HG02588 (cell line): ENCODE data around the gene CLIP2.
A peak's percentile ranks its signal among the peaks of the same experiment; 100 is the strongest.

Experiments
- ATAC-seq: cut with Tn5 transposase; IDR thresholded peaks from one replicate; pipeline ENCODE4 v1.9.1; 2021; ENCODE audit warnings: mild to moderate bottlenecking, moderate library complexity; ENCODE audit not compliant: unreplicated experiment

Gene CLIP2

GRCh38 chr7:74269757-74270277 is 19.4 kb upstream of the CLIP2 start:
- no peak for ATAC-seq

- ATAC-seq = no peak
Measured at GRCh38 chr7:74271742-74272141, 17.5 kb upstream of the CLIP2 start.

DNA sequence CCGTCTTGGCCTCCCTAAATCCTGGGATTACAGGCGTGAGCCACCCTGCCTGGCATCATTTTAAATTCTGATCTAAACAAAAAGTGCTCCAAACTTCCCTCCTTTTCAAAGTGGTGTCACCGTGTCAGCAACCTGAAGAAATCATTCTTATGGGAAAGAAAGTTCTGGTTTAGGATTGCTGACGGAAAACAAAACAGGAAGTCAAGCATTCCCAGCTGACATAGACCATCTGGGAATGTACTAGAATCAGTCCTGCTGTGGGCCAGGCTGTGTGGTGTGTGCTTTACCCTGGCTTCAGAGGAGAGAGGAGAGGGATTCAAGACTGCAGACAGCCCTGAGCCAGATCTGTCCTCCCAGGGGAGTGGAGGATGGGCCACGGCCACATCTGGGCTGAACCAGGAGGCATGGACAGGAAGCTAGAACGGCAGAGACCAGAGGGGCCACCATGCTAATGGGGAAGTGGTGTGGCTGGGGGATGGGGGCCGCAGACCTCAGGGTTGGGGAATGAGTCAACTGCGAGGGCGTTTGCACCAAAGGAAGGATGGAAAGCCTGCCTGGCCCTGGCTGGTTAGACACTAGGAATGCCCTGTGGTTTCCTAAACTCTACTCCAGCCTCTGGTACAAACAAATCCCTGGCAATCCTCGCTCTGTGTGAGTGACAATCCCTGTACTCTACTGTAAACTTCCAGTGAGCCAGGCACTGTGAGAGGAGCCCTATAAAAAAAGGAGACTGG is 16.7 kb upstream of the CLIP2 start:
- peak; percentile 73 for ATAC-seq

GRCh38 chr7:74275401-74275881 is 13.8 kb upstream of the CLIP2 start:
- no peak for ATAC-seq

DNA sequence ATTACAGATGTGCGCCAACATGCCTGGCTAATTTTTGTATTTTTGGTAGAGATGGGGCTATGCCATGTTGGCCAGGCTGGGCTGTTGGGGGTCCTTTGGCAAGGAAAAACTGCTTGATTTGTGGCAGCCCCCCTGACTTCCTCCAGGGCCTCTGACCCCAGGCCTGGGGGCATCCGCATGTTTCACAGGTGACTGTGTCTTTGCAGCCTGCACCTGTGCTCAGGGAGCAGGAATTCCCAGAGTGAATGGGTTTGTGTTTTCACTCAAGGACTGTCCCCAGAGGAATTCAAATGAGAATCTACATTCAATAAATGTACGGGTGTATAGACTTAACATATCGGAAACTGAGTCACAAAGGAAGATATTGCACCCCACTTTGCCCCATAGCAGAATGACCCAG is 11.6 kb upstream of the CLIP2 start:
- ATAC-seq = no peak

- ATAC-seq = no peak
Measured at GRCh38 chr7:74280985-74281384, 8.2 kb upstream of the CLIP2 start.

GRCh38 chr7:74282748-74283459 is 6.3 kb upstream of the CLIP2 start:
- no peak for ATAC-seq

- no peak for ATAC-seq
Measured at GRCh38 chr7:74283858-74284447, 5.3 kb upstream of the CLIP2 start.

GRCh38 chr7:74284781-74285259 is 4.4 kb upstream of the CLIP2 start:
- peak; percentile 32 for ATAC-seq

DNA sequence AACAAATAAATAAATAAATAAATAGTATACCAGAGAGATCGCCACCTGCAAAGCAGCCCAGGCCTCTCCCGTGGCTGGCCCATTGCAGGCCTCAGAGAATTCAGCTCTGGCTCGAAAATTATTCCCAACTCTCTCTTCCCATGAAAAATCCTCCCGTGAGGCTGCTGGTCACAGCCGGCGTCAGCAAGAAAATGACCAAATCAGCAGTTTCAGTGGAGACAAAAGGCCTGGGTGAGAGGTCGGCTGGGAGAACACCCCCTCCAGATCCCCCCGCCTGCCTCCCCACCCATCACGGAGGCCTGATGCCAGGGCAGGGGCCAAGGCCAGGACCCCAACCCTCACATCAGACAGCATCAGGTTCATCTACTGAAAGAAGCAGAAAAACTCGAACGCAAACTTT is 3.1 kb upstream of the CLIP2 start:
- ATAC-seq = no peak

GRCh38 chr7:74287303-74288033 is 1.7 kb upstream of the CLIP2 start:
- ATAC-seq = no peak

DNA sequence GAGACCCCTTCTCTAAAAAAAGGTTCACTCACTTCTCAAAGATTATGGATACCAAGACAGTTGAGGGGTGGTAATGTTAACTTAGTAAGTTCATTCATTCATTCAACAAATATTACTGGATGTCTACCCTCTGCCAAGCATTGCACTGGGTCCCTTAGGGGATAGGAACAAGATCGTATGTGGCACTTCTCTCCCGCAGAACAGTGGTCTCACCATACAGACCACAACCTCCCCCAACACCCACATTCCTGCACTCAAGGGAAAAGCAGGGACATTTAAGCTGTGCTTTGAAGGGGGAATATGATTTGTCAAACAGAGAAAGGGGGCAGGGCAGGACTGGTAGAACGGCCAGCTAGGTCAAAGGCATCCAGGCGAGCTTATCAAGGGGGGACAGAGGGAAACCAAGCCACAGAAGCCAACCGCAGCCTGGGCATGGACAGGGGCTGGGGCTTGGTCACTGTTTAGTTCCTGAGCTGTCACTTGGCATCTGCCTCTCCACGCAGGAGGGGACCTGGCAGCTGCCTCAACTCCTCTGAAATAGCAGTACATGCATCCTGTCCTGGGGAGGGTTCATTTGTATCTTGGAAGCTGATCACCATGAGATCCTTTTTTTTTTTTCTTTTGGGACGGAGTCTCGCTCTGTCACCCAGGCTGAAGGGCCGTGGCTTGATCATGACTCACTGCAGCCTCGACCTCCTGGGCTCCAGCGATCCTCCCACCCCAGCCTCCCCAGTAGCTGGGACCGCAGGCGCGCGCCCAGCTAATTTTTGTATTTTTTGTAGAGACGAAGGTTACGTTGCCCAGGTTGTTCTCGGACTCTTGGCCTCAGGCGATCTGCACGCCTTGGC is 949 bp upstream of the CLIP2 start:
- ATAC-seq = no peak

DNA sequence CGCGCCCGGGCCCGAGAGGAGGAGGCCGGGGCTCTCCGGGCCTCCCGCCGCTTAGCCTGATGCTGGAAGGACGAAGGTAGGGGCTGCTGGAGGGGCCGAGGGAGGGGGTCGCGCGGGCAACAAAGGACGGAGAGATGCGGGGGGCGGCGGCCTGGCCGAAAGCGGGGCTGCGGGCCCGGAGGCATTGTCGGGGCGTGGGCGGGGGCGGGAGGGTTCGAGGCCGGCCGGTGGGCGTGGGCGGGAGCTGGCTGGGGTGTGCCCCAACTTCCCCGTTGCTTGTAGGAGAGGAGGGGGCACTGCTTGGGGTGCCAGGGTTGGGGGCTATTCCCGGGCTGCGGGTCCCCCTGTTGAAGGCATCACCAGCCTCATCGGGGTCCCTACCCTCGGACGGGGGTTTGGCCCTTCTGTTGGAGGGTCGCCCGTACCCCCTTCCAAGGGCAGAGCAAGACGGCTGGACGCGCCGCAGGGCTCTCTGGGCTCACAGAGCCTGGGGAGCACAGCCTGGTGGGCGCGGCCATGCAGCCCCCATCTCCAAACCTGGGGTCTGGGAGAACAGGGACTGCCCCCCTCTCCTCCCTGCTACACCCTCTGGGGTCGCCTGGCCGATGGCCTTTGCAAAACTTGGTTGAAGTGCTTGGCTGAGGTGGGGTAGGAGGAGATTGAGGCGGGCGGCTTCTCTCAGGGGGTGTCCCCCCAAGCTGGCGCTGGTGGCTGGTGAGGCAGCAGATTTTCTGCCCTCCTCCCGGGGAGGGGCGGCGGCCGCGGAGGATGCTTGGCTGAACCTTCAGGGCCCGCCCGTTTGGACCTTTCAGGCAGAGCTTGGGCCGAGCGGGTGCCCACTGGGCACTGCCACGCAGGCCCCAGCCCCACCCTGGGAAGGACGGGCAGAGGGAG is 699 bp downstream of the CLIP2 start:
- ATAC-seq = no peak

- no peak for ATAC-seq
Measured at GRCh38 chr7:74290553-74290950, 1.3 kb downstream of the CLIP2 start.

- no peak for ATAC-seq
Measured at GRCh38 chr7:74290981-74291441, 1.8 kb downstream of the CLIP2 start.

DNA sequence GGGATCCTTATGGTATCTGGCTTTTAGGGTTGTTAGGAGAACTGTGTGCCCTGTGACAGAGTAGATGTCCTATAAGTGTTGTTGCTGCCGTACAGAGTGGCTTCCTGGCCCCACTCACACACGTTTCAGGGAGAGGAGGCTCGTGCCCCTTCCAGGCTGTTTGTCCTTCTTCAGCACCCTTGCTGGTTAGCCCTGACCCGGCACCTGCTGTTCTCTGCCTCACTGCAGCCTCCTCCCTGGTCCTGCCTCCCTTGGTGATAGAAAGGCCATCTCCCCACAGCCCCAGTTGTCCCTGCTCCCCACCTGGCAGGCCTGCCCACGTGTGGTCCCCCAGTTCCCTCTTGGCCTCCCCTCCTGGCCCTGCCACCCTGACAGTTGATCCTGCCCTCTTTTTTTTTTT is 2.3 kb downstream of the CLIP2 start:
- no peak for ATAC-seq

- ATAC-seq = no peak
Measured at GRCh38 chr7:74292757-74293576, 3.8 kb downstream of the CLIP2 start.

DNA sequence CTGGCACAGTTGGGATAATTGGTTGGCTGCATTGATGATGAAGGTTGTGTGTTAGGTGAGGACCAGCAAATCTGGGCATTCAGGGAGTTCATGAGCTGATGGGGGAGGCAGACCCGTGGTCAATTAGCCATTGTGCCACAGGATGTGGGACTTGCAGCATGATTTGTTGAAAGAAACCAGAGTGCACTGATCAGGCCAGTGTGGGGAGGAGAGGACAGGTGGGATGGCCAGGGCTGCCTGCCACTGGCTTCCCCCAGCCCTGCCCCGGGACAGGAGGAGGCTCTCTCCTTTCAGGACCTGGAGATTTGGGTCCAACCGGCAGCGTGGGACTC is 4.3 kb downstream of the CLIP2 start:
- ATAC-seq = no peak
